HEK293 (cell line): ENCODE results near the gene SPRTN.
A peak's percentile ranks its signal among the peaks of the same experiment; 100 is the strongest.

ENCODE experiments used
- CTCF ChIA-PET: fragments of 350-600 bp; formaldehyde crosslinking; extraction: SDS; loops from one replicate; lab custom pipeline; 2021; ENCODE audit warnings: antibody characterized with exemption; lab: Yijun Ruan, JAX
- POLR2A ChIA-PET: fragments of 300-600 bp; formaldehyde crosslinking; extraction: SDS; loops from one replicate; lab custom pipeline; 2020; ENCODE audit warnings: antibody characterized with exemption, inconsistent platforms; lab: Yijun Ruan, JAX
- H3K27ac ChIP-seq: fragments of 200-500 bp; sonication (Bioruptor generic); 2 replicates; pipeline ENCODE4 v1.5.1; 2014; ENCODE audit warnings: low read depth, low read length, control low read depth, inconsistent platforms; ENCODE audit errors: extremely low read depth
- H3K36me3 ChIP-seq, 2 experiments: fragments of 200-500 bp in 1 of 2; sonication (Bioruptor generic) in 1 of 2; 1 replicate in 1 of 2; 2 replicates in 1 of 2; pipeline ENCODE4 v1.5.1; 2014 to 2017; ENCODE audit warnings: inconsistent platforms in 2 of 2, low read length in 2 of 2; ENCODE audit not compliant: control insufficient read depth in 2 of 2, insufficient read depth in 1 of 2
- H3K4me1 ChIP-seq: fragments of 200-500 bp; sonication (Bioruptor generic); 2 replicates; pipeline ENCODE4 v1.5.1; 2014; ENCODE audit warnings: mild to moderate bottlenecking, low read length, inconsistent platforms; ENCODE audit not compliant: control insufficient read depth, insufficient read depth
- H3K4me3 ChIP-seq: 2 replicates; pipeline ENCODE4 v1.5.1; 2011; ENCODE audit warnings: low read depth, mild to moderate bottlenecking, control low read depth, low read length, moderate library complexity
- H3K9me3 ChIP-seq: fragments of 200-500 bp; sonication (Bioruptor generic); 2 replicates; pipeline ENCODE4 v1.5.1; 2014; ENCODE audit warnings: low read depth, low read length, inconsistent platforms; ENCODE audit not compliant: control insufficient read depth, insufficient read depth
- KLF1 ChIP-seq: fragments of 450-650 bp; formaldehyde crosslinking; IDR thresholded peaks from 2 replicates; pipeline ENCODE4 v1.5.1; 2016; ENCODE audit warnings: missing biosample characterization, missing genetic modification characterization
- MEIS1 ChIP-seq: sonication (generic); formaldehyde crosslinking; IDR thresholded peaks from 2 replicates; pipeline ENCODE4 v1.8.1; 2022; ENCODE audit warnings: missing genetic modification reagents, mild to moderate bottlenecking, borderline replicate concordance
- OSR2 ChIP-seq: fragments of 450-650 bp; formaldehyde crosslinking; IDR thresholded peaks from 2 replicates; pipeline ENCODE4 v1.5.1; 2016; ENCODE audit warnings: missing biosample characterization, missing genetic modification characterization
- TRIM28 ChIP-seq: IDR thresholded peaks from 2 replicates; pipeline ENCODE4 v1.6.1; 2011; ENCODE audit warnings: low read length, control low read depth, borderline replicate concordance
- ZBTB7A ChIP-seq: fragments of 450-650 bp; formaldehyde crosslinking; IDR thresholded peaks from 2 replicates; pipeline ENCODE4 v1.5.1; 2016; ENCODE audit warnings: low read depth, missing biosample characterization, missing genetic modification characterization
- ZNF132 ChIP-seq: fragments of 450-650 bp; formaldehyde crosslinking; IDR thresholded peaks from 2 replicates; pipeline ENCODE4 v1.5.1; 2017; ENCODE audit warnings: missing biosample characterization, missing genetic modification characterization, borderline replicate concordance
- ZNF138 ChIP-seq: fragments of 450-650 bp; formaldehyde crosslinking; IDR thresholded peaks from 2 replicates; pipeline ENCODE4 v1.5.1; 2016; ENCODE audit warnings: missing biosample characterization, missing genetic modification characterization, borderline replicate concordance
- ZNF211 ChIP-seq: fragments of 450-650 bp; formaldehyde crosslinking; IDR thresholded peaks from 2 replicates; pipeline ENCODE4 v1.5.1; 2016; ENCODE audit warnings: low read depth, missing biosample characterization, missing genetic modification characterization
- ZNF280C ChIP-seq: fragments of 450-650 bp; formaldehyde crosslinking; IDR thresholded peaks from 2 replicates; pipeline ENCODE4 v1.5.1; 2016; ENCODE audit warnings: missing biosample characterization, missing genetic modification characterization
- ZNF280D ChIP-seq: fragments of 450-650 bp; formaldehyde crosslinking; IDR thresholded peaks from 2 replicates; pipeline ENCODE4 v1.5.1; 2016; ENCODE audit warnings: missing biosample characterization, missing genetic modification characterization
- ZNF324 ChIP-seq: fragments of 450-650 bp; formaldehyde crosslinking; IDR thresholded peaks from 2 replicates; pipeline ENCODE4 v1.5.1; 2016; ENCODE audit warnings: missing biosample characterization, missing genetic modification characterization
- ZNF366 ChIP-seq: fragments of 450-650 bp; formaldehyde crosslinking; conservative IDR thresholded peaks from 2 replicates; pipeline ENCODE4 v1.5.1; 2016; ENCODE audit warnings: missing biosample characterization, missing genetic modification characterization
- ZNF501 ChIP-seq: fragments of 450-650 bp; formaldehyde crosslinking; IDR thresholded peaks from 2 replicates; pipeline ENCODE4 v1.5.1; 2016; ENCODE audit warnings: missing biosample characterization, missing genetic modification characterization
- ZNF514 ChIP-seq: fragments of 450-650 bp; formaldehyde crosslinking; IDR thresholded peaks from 2 replicates; pipeline ENCODE4 v1.5.1; 2016; ENCODE audit warnings: missing biosample characterization, missing genetic modification characterization
- ZNF518A ChIP-seq: fragments of 450-650 bp; formaldehyde crosslinking; conservative IDR thresholded peaks from 2 replicates; pipeline ENCODE4 v1.5.1; 2016; ENCODE audit warnings: low read depth, missing biosample characterization, missing genetic modification characterization
- ZNF544 ChIP-seq: fragments of 450-650 bp; formaldehyde crosslinking; IDR thresholded peaks from 2 replicates; pipeline ENCODE4 v1.5.0; 2017; ENCODE audit warnings: missing biosample characterization, missing genetic modification characterization
- ZNF548 ChIP-seq: fragments of 450-650 bp; formaldehyde crosslinking; IDR thresholded peaks from 2 replicates; pipeline ENCODE4 v1.5.1; 2016; ENCODE audit warnings: missing biosample characterization, missing genetic modification characterization
- ZNF558 ChIP-seq: fragments of 450-650 bp; formaldehyde crosslinking; IDR thresholded peaks from 2 replicates; pipeline ENCODE4 v1.5.1; 2016; ENCODE audit warnings: missing biosample characterization, missing genetic modification characterization
- ZNF560 ChIP-seq: fragments of 450-650 bp; formaldehyde crosslinking; IDR thresholded peaks from 2 replicates; pipeline ENCODE4 v1.5.1; 2017; ENCODE audit warnings: missing biosample characterization, missing genetic modification characterization, borderline replicate concordance
- ZNF610 ChIP-seq: fragments of 450-650 bp; formaldehyde crosslinking; IDR thresholded peaks from 2 replicates; pipeline ENCODE4 v1.5.1; 2016; ENCODE audit warnings: missing biosample characterization, missing genetic modification characterization, borderline replicate concordance
- ZNF624 ChIP-seq: fragments of 450-650 bp; formaldehyde crosslinking; IDR thresholded peaks from 2 replicates; pipeline ENCODE4 v1.5.1; 2017; ENCODE audit warnings: missing biosample characterization, missing genetic modification characterization
- ZNF629 ChIP-seq: fragments of 450-650 bp; formaldehyde crosslinking; IDR thresholded peaks from 2 replicates; pipeline ENCODE4 v1.5.1; 2017; ENCODE audit warnings: missing biosample characterization, missing genetic modification characterization
- ZNF654 ChIP-seq: fragments of 450-650 bp; formaldehyde crosslinking; IDR thresholded peaks from 2 replicates; pipeline ENCODE4 v1.5.1; 2016; ENCODE audit warnings: low read depth, missing biosample characterization, missing genetic modification characterization
- ZNF664 ChIP-seq: fragments of 450-650 bp; formaldehyde crosslinking; IDR thresholded peaks from 2 replicates; pipeline ENCODE4 v1.5.1; 2016; ENCODE audit warnings: missing biosample characterization, missing genetic modification characterization
- ZNF768 ChIP-seq: fragments of 450-650 bp; formaldehyde crosslinking; IDR thresholded peaks from 2 replicates; pipeline ENCODE4 v1.5.1; 2018; ENCODE audit warnings: missing biosample characterization, mild to moderate bottlenecking, missing genetic modification characterization
- ZNF792 ChIP-seq: fragments of 450-650 bp; formaldehyde crosslinking; IDR thresholded peaks from 2 replicates; pipeline ENCODE4 v1.5.1; 2016; ENCODE audit warnings: missing biosample characterization, missing genetic modification characterization
- ZSCAN23 ChIP-seq: fragments of 450-650 bp; formaldehyde crosslinking; IDR thresholded peaks from 2 replicates; pipeline ENCODE4 v1.5.1; 2016; ENCODE audit warnings: missing biosample characterization, missing genetic modification characterization

SPRTN gene

GRCh38 chr1:231395076-231395997 lies 57.2 kb downstream of the SPRTN start (continued):
- TF ChIP-seq ZNF560 (tag by site-specific recombination) (no peak), ZNF654 (no peak), ZNF514 (tag by site-specific recombination) (no peak), KLF1 (tag by site-specific recombination) (no peak), ZNF629 (tag by site-specific recombination) (peak; percentile 100), ZNF132 (tag by site-specific recombination) (no peak), TRIM28 (no peak), ZNF501 (tag by site-specific recombination) (peak; percentile 37; the same call in 1 of the 2 replicates), ZNF138 (tag by site-specific recombination) (no peak), ZNF366 (tag by site-specific recombination) (peak; percentile 84), ZNF544 (no peak), ZNF624 (tag by site-specific recombination) (no peak), ZNF548 (no peak), ZSCAN23 (peak; percentile 7; the same call in 1 of the 2 replicates), ZNF558 (tag by site-specific recombination) (peak; percentile 44; the same call in 1 of the 2 replicates), ZNF211 (tag by site-specific recombination) (no peak), OSR2 (tag by site-specific recombination) (no peak)

GRCh38 chr1:231395998-231396390 lies 57.9 kb downstream of the SPRTN start:
- peaks cover 11% of the 10 kb centered on the region for H3K4me1 ChIP-seq
- CTCF ChIA-PET = interaction anchor here (1.0 kb wide), 1 partner anchor 15 kb away, joined by 4 read pairs; no protein-coding TSS in a partner anchor
- POLR2A ChIA-PET = interaction anchor here (1.1 to 1.4 kb wide), 2 partner anchors 33 to 58 kb away, joined by 3 to 5 read pairs; partner anchors contain the start of genes EXOC8 and SPRTN
- H3K9me3 ChIP-seq = no peaks in the 10 kb centered on the region
- H3K36me3 ChIP-seq = no peaks in the 10 kb centered on the region
- H3K27ac ChIP-seq = no peak overlapping the region
- H3K4me3 ChIP-seq = no peak overlapping the region
- no peak for TF ChIP-seq ZNF280C (tag by site-specific recombination)
- TF ChIP-seq ZBTB7A = no peak
- no peak; the same call in 1 of the 2 replicates for TF ChIP-seq ZNF280D (tag by site-specific recombination)
- TF ChIP-seq MEIS1 (CRISPR knock-in tag) = no peak
- TF ChIP-seq ZNF324 (tag by site-specific recombination) = no peak
- no peak for TF ChIP-seq TRIM28
- TF ChIP-seq ZNF518A (tag by site-specific recombination) = no peak
- TF ChIP-seq ZNF610 = no peak
- no peak for TF ChIP-seq ZNF768 (tag by site-specific recombination)
- 0 out of 2 replicates have a peak, but pooled peaks have one; percentile 8 for TF ChIP-seq ZNF792
- TF ChIP-seq ZNF664 = no peak
